HepG2 (cell line): ENCODE measurements around the gene DISP1. TPM values are rescaled to one million over a fixed set of nuclear protein-coding genes. Genes with fewer than 3 reads are reported as not detected.
A peak's percentile ranks its signal among the peaks of the same experiment; 100 is the strongest.

Experiments
- ADNP ChIP-seq: sonication (generic); formaldehyde crosslinking; IDR thresholded peaks from 2 replicates; pipeline ENCODE4 v1.4.0; 2020; ENCODE audit warnings: missing genetic modification reagents
- CREBL2 ChIP-seq: sonication (generic); formaldehyde crosslinking; IDR thresholded peaks from 2 replicates; pipeline ENCODE4 v1.8.1; 2023; ENCODE audit warnings: missing genetic modification reagents, mild to moderate bottlenecking, borderline replicate concordance
- LBX2 ChIP-seq: sonication (generic); formaldehyde crosslinking; IDR thresholded peaks from 2 replicates; pipeline ENCODE4 v1.5.0; 2020; ENCODE audit warnings: missing genetic modification reagents, mild to moderate bottlenecking, borderline replicate concordance
- NCOR1 ChIP-seq: fragments of 200-600 bp; sonication (generic); IDR thresholded peaks from 2 replicates; pipeline ENCODE4 v1.7.0; 2017; ENCODE audit warnings: antibody characterized with exemption, low read length, borderline replicate concordance
- NFE2L2 ChIP-seq: fragments of 150-350 bp; IDR thresholded peaks from 2 replicates; pipeline ENCODE4 v1.6.1; 2014; ENCODE audit warnings: low read length
- PCBP2 ChIP-seq: fragments of 200-400 bp; formaldehyde crosslinking; optimal IDR thresholded peaks from 2 replicates; pipeline ENCODE3; 2018; ENCODE audit warnings: low read length, low read depth; ENCODE audit not compliant: poor library complexity, severe bottlenecking
- PHF8 ChIP-seq: sonication (generic); formaldehyde crosslinking; IDR thresholded peaks from 2 replicates; pipeline ENCODE4 v1.5.0; 2020; ENCODE audit warnings: missing genetic modification reagents
- SAFB2 ChIP-seq: sonication (generic); formaldehyde crosslinking; IDR thresholded peaks from 2 replicates; pipeline ENCODE4 v1.5.1; 2020; ENCODE audit warnings: missing genetic modification reagents, low read depth, mild to moderate bottlenecking, borderline replicate concordance
- SKIL ChIP-seq: sonication (generic); formaldehyde crosslinking; IDR thresholded peaks from 2 replicates; pipeline ENCODE4 v1.8.0; 2022; ENCODE audit warnings: missing genetic modification reagents, mild to moderate bottlenecking, moderate library complexity, borderline replicate concordance
- SRSF4 ChIP-seq: fragments of 200-400 bp; formaldehyde crosslinking; IDR thresholded peaks from one replicate; pipeline ENCODE4 v1.6.1; 2018; ENCODE audit warnings: mild to moderate bottlenecking, low read depth, low read length, moderate library complexity; ENCODE audit not compliant: poor library complexity, severe bottlenecking
- ZBTB37 ChIP-seq: sonication (generic); formaldehyde crosslinking; IDR thresholded peaks from 2 replicates; pipeline ENCODE4 v1.4.0; 2020; ENCODE audit warnings: mild to moderate bottlenecking, missing genetic modification reagents
- ZHX1 ChIP-seq: sonication (generic); formaldehyde crosslinking; IDR thresholded peaks from 2 replicates; pipeline ENCODE4 v1.8.1; 2022; ENCODE audit warnings: low read depth, mild to moderate bottlenecking, missing genetic modification reagents
- ZNF225 ChIP-seq: sonication (generic); formaldehyde crosslinking; IDR thresholded peaks from 2 replicates; pipeline ENCODE4 v1.4.0; 2020; ENCODE audit warnings: mild to moderate bottlenecking, missing genetic modification reagents
- ZNF331 ChIP-seq: sonication (generic); formaldehyde crosslinking; IDR thresholded peaks from 2 replicates; pipeline ENCODE4 v1.4.0; 2020; ENCODE audit warnings: missing genetic modification reagents
- ZNF44 ChIP-seq: sonication (generic); formaldehyde crosslinking; IDR thresholded peaks from 2 replicates; pipeline ENCODE4 v1.5.1; 2020; ENCODE audit warnings: mild to moderate bottlenecking, missing genetic modification reagents
- ZNF713 ChIP-seq: sonication (generic); formaldehyde crosslinking; IDR thresholded peaks from 2 replicates; pipeline ENCODE4 v1.4.0; 2020; ENCODE audit warnings: mild to moderate bottlenecking, missing genetic modification reagents
- ZNF766 ChIP-seq: sonication (generic); formaldehyde crosslinking; IDR thresholded peaks from 2 replicates; pipeline ENCODE4 v1.5.0; 2020; ENCODE audit warnings: missing genetic modification reagents, borderline replicate concordance
- ZSCAN29 ChIP-seq: sonication (generic); formaldehyde crosslinking; conservative IDR thresholded peaks from 2 replicates; pipeline ENCODE4 v1.4.0; 2020; ENCODE audit warnings: mild to moderate bottlenecking, missing genetic modification reagents
- polyA plus RNA-seq, 8 experiments: library from polyadenylated mRNA; depleted of rRNA in 3 of 8; stranded (reverse) in 7 of 8; unstranded in 1 of 8; fragments of >200 nt; fragmentation: Illumina TruSeq in 4 of 8; extraction: Trizol in 4 of 8; gene quantifications; 2 replicates each; pipeline versions ENCODE4 v1.2.1 to v1.2.3, GENCODE V29; 2011 to 2016; ENCODE audit warnings: low read depth in 4 of 8, missing spikeins in 1 of 8, mixed read lengths in 1 of 8; ENCODE audit not compliant: insufficient read depth in 1 of 8
- total RNA-seq, 5 experiments: library from RNA; depleted of rRNA; stranded (reverse); fragments of >200 nt; fragmentation: Illumina TruSeq; extraction: Trizol; gene quantifications; 2 replicates each; pipeline ENCODE4 v1.2.3, GENCODE V29; 2016; ENCODE audit warnings: low read depth in 1 of 5

The DISP1 gene
- total and polyA plus RNA-seq, 2 of the 13 experiments (the other 11 are each of a cell fraction or from before 2014, with no cell fraction given), result 1.9 to 2.0 TPM

GRCh38 chr1:222814536-222815439 is at the start of gene DISP1 (continued):
- TF ChIP-seq ZNF331 (CRISPR knock-in tag), result peak; percentile 14; the same call in 1 of the 2 replicates
- no peak for TF ChIP-seq NFE2L2
- no peak for TF ChIP-seq NCOR1
- no peak for TF ChIP-seq LBX2 (CRISPR knock-in tag)
- no peak for TF ChIP-seq ZNF225
- TF ChIP-seq ZSCAN29 (CRISPR knock-in tag), result peak; percentile 56
- TF ChIP-seq ZNF766 (CRISPR knock-in tag), result no peak
- TF ChIP-seq PHF8 (CRISPR knock-in tag), result peak; percentile 87
- TF ChIP-seq ZNF44, result no peak
- TF ChIP-seq ADNP (CRISPR knock-in tag), result no peak
- TF ChIP-seq PCBP2, result no peak
- no peak for TF ChIP-seq SKIL (CRISPR knock-in tag)
- TF ChIP-seq ZNF713, result no peak
- TF ChIP-seq SRSF4, result no peak
- no peak for TF ChIP-seq CREBL2 (CRISPR knock-in tag)
- TF ChIP-seq ZHX1 (CRISPR knock-in tag), result no peak
- TF ChIP-seq SAFB2 (CRISPR knock-in tag), result no peak
- no peak for TF ChIP-seq ZBTB37 (CRISPR knock-in tag)
